Measurements from ENCODE around the gene RPS21. TPM values are rescaled to one million over a fixed set of nuclear protein-coding genes. Genes with fewer than 3 reads are reported as not detected.
A peak's percentile ranks its signal among the peaks of the same experiment; 100 is the strongest.

The RPS21 gene
- total RNA-seq, 1 experiment from 2014 or later, result 2,488 TPM

- Histone ChIP-seq H3K9ac (ENCODE audit: low read length) (no peak overlapping the region), H3K27me3 (ENCODE audit: insufficient read depth, low read length) (no peaks in the 10 kb centered on the region), H3K9me3 (ENCODE audit: control insufficient read depth in 1 of 2, insufficient read depth in 1 of 2, low read depth in 1 of 2, low read length in 2 of 2) (no peaks in the 10 kb centered on the region), H3K27ac (ENCODE audit: low read depth, low read length) (peak overlapping the region; percentile 59), H3K79me2 (ENCODE audit: insufficient read depth, low read length) (no peaks in the 10 kb centered on the region), H2AFZ (ENCODE audit: low read depth, low read length, poor library complexity, severe bottlenecking) (no peak overlapping the region), H3K9me2 (ENCODE audit: insufficient read depth) (no peaks in the 10 kb centered on the region), H4K20me1 (ENCODE audit: insufficient read depth) (no peaks in the 10 kb centered on the region), H3K4me3 (replicated peaks in 1 of 2; ENCODE audit: low read depth in 1 of 2, low read length in 2 of 2) (no peak overlapping the region), H3K4me2 (ENCODE audit: low read length) (peak overlapping the region; percentile 25), H3K36me3 (ENCODE audit: control insufficient read depth in 1 of 2, insufficient read depth in 2 of 2, low read length in 2 of 2) (peaks cover 0 to 5% of the 10 kb centered on the region in 2 experiments; a peak in 1 of 4 replicates), H3K4me1 (ENCODE audit: control insufficient read depth in 1 of 2, insufficient read depth in 2 of 2, low read length in 2 of 2) (peaks cover 24 to 56% of the 10 kb centered on the region in 2 experiments)
- ATAC-seq (no peak), DNase-seq (ENCODE audit: low read depth, low spot score) (no peak)
- POLR2A ChIA-PET, result no interaction called here
- intact Hi-C loops (cut with micrococcal nuclease), result no loop called here
- CTCF ChIA-PET, result interaction anchor here (1.2 kb wide), 1 partner anchor 9 kb away, joined by 4 read pairs; no protein-coding TSS in a partner anchor
- no peak for TF ChIP-seq POLR2A (IDR thresholded peaks at IDR 0.05; ENCODE audit: borderline replicate concordance, extremely low read depth, insufficient read depth, insufficient read length)
- RAD21 ChIA-PET (ENCODE audit: low non-redundant PET in 1 of 2, low total read pairs in 2 of 2, uncharacterized antibody in 2 of 2, unreplicated experiment in 2 of 2), result no interaction called here
- BruUV-seq (replicated peaks), result no TSS peak
Measured at GRCh38 chr20:62377615-62378178, 9.2 kb upstream of the RPS21 start.

DNA sequence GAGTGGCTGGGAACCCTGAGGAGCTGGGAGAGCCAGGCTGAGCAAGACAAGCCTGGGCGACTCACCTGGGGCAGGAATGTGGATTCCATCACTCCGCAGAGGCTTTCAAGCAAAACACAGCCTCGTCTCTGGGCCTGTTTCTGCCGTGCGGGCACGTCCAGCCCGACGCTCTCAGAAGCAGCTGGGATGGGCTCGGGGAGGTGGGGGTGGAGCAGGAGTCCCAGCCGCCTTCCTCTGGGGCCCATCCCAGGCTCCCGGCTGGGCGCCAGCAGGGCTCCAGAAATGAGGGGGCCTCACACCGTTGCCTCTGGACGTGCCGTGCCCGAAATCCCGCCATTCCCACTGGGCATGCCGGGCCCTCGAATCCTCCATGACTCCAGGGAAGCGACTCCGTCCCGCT is 8.7 kb upstream of the RPS21 start:
- TF ChIP-seq POLR2AphosphoS5 (IDR thresholded peaks at IDR 0.05; ENCODE audit: low read depth, low read length) (no peak), FOSL1 (IDR thresholded peaks at IDR 0.05; ENCODE audit: low read depth) (no peak), TCF7L2 (IDR thresholded peaks at IDR 0.05; ENCODE audit: borderline replicate concordance, extremely low read depth, insufficient read depth, insufficient read length) (no peak), POLR2A (IDR thresholded peaks at IDR 0.05; ENCODE audit: borderline replicate concordance, extremely low read depth, insufficient read depth, insufficient read length) (no peak), SRF (IDR thresholded peaks at IDR 0.05; ENCODE audit: low read depth) (no peak), ELF1 (IDR thresholded peaks at IDR 0.05; ENCODE audit: borderline replicate concordance, low read depth) (no peak)
- Histone ChIP-seq H3K36me3 (ENCODE audit: control insufficient read depth in 1 of 2, insufficient read depth in 2 of 2, low read length in 2 of 2) (peaks cover 0 to 5% of the 10 kb centered on the region in 2 experiments; a peak in 1 of 4 replicates), H3K4me2 (ENCODE audit: low read length) (peak overlapping the region; percentile 25), H3K27ac (ENCODE audit: low read depth, low read length) (peak overlapping the region; percentile 59), H3K4me1 (ENCODE audit: control insufficient read depth in 1 of 2, insufficient read depth in 2 of 2, low read length in 2 of 2) (peaks cover 24 to 60% of the 10 kb centered on the region in 2 experiments), H3K79me2 (ENCODE audit: insufficient read depth, low read length) (no peaks in the 10 kb centered on the region), H2AFZ (ENCODE audit: low read depth, low read length, poor library complexity, severe bottlenecking) (no peak overlapping the region), H3K9me3 (ENCODE audit: control insufficient read depth in 1 of 2, insufficient read depth in 1 of 2, low read depth in 1 of 2, low read length in 2 of 2) (no peaks in the 10 kb centered on the region), H3K9me2 (ENCODE audit: insufficient read depth) (no peaks in the 10 kb centered on the region), H4K20me1 (ENCODE audit: insufficient read depth) (no peaks in the 10 kb centered on the region), H3K4me3 (replicated peaks in 1 of 2; ENCODE audit: low read depth in 1 of 2, low read length in 2 of 2) (no peak overlapping the region), H3K27me3 (ENCODE audit: insufficient read depth, low read length) (no peaks in the 10 kb centered on the region), H3K9ac (ENCODE audit: low read length) (no peak overlapping the region)
- DNase-seq (ENCODE audit: low read depth, low spot score) (no peak), ATAC-seq (no peak)
- POLR2A ChIA-PET, result no interaction called here
- CTCF ChIA-PET, result interaction anchor here (1.2 kb wide), 1 partner anchor 10 kb away, joined by 4 read pairs; no protein-coding TSS in a partner anchor
- no TSS peak for BruUV-seq (replicated peaks)
- RAD21 ChIA-PET (ENCODE audit: low non-redundant PET in 1 of 2, low total read pairs in 2 of 2, uncharacterized antibody in 2 of 2, unreplicated experiment in 2 of 2), result no interaction called here
- intact Hi-C loops (cut with micrococcal nuclease), result no loop called here

Data from HCT116 (cell line).